Natural killer cell (primary cell): ENCODE measurements around the gene ANKH. TPM values are rescaled to one million over a fixed set of nuclear protein-coding genes. Genes with fewer than 3 reads are reported as not detected.
A peak's percentile ranks its signal among the peaks of the same experiment; 100 is the strongest.

Source experiments
- ATAC-seq, 3 donors: fragments of 150-1000 bp in 2 of 3; fragments of 200-7000 bp in 1 of 3; cut with Tn5 transposase; 1 replicate in 1 of 3; 2 replicates in 2 of 3; pipeline ENCODE4 v1.10.0; 2021; ENCODE audit warnings: mild to moderate bottlenecking in 2 of 3, moderate library complexity in 2 of 3
- DNase-seq, 2 donors: peaks; one replicate each; pipeline versions ENCODE4 v3.0.0 to v3.0.0-alpha.2; 2013 to 2021; ENCODE audit warnings: mixed read lengths in 1 of 2
- H3K27ac ChIP-seq: one replicate; pipeline ENCODE4 v1.5.1; 2013; ENCODE audit warnings: mild to moderate bottlenecking, low read length
- H3K27me3 ChIP-seq: one replicate; pipeline ENCODE4 v1.6.1; 2013; ENCODE audit warnings: low read length; ENCODE audit not compliant: control insufficient read depth, insufficient read depth
- H3K36me3 ChIP-seq: one replicate; pipeline ENCODE4 v1.6.1; 2013; ENCODE audit warnings: low read length; ENCODE audit not compliant: control insufficient read depth, insufficient read depth
- H3K4me1 ChIP-seq: one replicate; pipeline ENCODE4 v1.6.1; 2013; ENCODE audit warnings: low read length; ENCODE audit not compliant: control insufficient read depth, insufficient read depth
- H3K4me3 ChIP-seq: one replicate; pipeline ENCODE4 v1.5.1; 2013; ENCODE audit warnings: low read length
- H3K9me3 ChIP-seq: one replicate; pipeline ENCODE4 v1.6.1; 2013; ENCODE audit warnings: low read length; ENCODE audit not compliant: control insufficient read depth, insufficient read depth
- H3K27ac Mint-ChIP-seq, 2 donors: one replicate each; pipeline ENCODE4 v1.8.0; 2022; ENCODE audit warnings: mild to moderate bottlenecking in 2 of 2, mixed read lengths in 2 of 2, moderate library complexity in 1 of 2
- H3K27me3 Mint-ChIP-seq, 2 donors: one replicate each; pipeline ENCODE4 v1.8.0; 2022; ENCODE audit warnings: low read depth in 2 of 2, mixed read lengths in 2 of 2
- H3K36me3 Mint-ChIP-seq: one replicate; pipeline ENCODE4 v1.8.0; 2022; ENCODE audit warnings: mixed read lengths
- H3K4me1 Mint-ChIP-seq, 2 donors: one replicate each; pipeline ENCODE4 v1.8.0; 2022; ENCODE audit warnings: mixed read lengths in 2 of 2
- H3K4me3 Mint-ChIP-seq: one replicate; pipeline ENCODE4 v1.8.0; 2022; ENCODE audit warnings: mild to moderate bottlenecking, moderate library complexity, mixed read lengths
- H3K9me3 Mint-ChIP-seq, 2 donors: one replicate each; pipeline ENCODE4 v1.8.0; 2022; ENCODE audit warnings: mixed read lengths in 2 of 2
- CTCF ChIP-seq: fragments of 200-600 bp; IDR thresholded peaks from one replicate; pipeline ENCODE4 v1.8.0; 2022; ENCODE audit warnings: antibody characterized with exemption
- WGBS: methylation state at CpG from one replicate; pipeline ENCODE4 v1.1.7; 2013; ENCODE audit warnings: missing lambda C conversion rate; ENCODE audit not compliant: insufficient coverage; 5-methylcytosine and 5-hydroxymethylcytosine counted together
- intact Hi-C: fragments of 100-400 bp; cut with micrococcal nuclease; formaldehyde crosslinking; loops from one replicate; pipeline ENCODE4 v1.14.2; 2022
- total RNA-seq, 4 donors: library from RNA; stranded (reverse); fragments of 120-200 nt in 1 of 4; gene quantifications; one replicate each; pipeline versions ENCODE4 v1.2.3 to v1.2.4, GENCODE V29; 2013 to 2022

The ANKH gene
- total RNA-seq, 3 donors from 2014 or later (not counting 1 experiment from before 2014, with no cell fraction given) = 52.9 to 78.0 (median 63.8) TPM

- DNase-seq = no peak
- Mint-ChIP-seq H3K27ac (peak overlapping the region in 1 of 2 donors; percentile 23), H3K4me3 (no peak overlapping the region), H3K36me3 (peaks cover 5% of the 10 kb centered on the region), H3K4me1 (peaks cover 32 to 46% of the 10 kb centered on the region in 2 donors), H3K27me3 (no peaks in the 10 kb centered on the region), H3K9me3 (no peaks in the 10 kb centered on the region)
- TF ChIP-seq CTCF = no peak
- no peaks in the 10 kb centered on the region for H3K36me3 ChIP-seq
- 94% methylated on average over 4 of the region's 4 CpGs for WGBS
- no peak for ATAC-seq
- no peaks in the 10 kb centered on the region for H3K9me3 ChIP-seq
- no peak overlapping the region for H3K4me3 ChIP-seq
- H3K4me1 ChIP-seq = no peaks in the 10 kb centered on the region
- no peaks in the 10 kb centered on the region for H3K27me3 ChIP-seq
- no peak overlapping the region for H3K27ac ChIP-seq
- intact Hi-C loops = no loop called here
Measured at GRCh38 chr5:14778792-14779070, 92.8 kb downstream of the ANKH start.

GRCh38 chr5:14777932-14778791 lies 93.4 kb downstream of the ANKH start:
- H3K36me3 Mint-ChIP-seq = peaks cover 5% of the 10 kb centered on the region
- WGBS = 96% methylated on average over 11 of the region's 11 CpGs
- Histone ChIP-seq H3K27ac (no peak overlapping the region), H3K4me1 (no peaks in the 10 kb centered on the region), H3K27me3 (no peaks in the 10 kb centered on the region), H3K9me3 (no peaks in the 10 kb centered on the region), H3K36me3 (no peaks in the 10 kb centered on the region), H3K4me3 (no peak overlapping the region)
- DNase-seq (no peak), ATAC-seq (no peak)
- H3K9me3 Mint-ChIP-seq = no peaks in the 10 kb centered on the region
- H3K27me3 Mint-ChIP-seq = no peaks in the 10 kb centered on the region
- no peak for TF ChIP-seq CTCF
- no peak overlapping the region for H3K4me3 Mint-ChIP-seq
- H3K4me1 Mint-ChIP-seq = peaks cover 32 to 44% of the 10 kb centered on the region in 2 donors
- H3K27ac Mint-ChIP-seq = peak overlapping the region in 1 of 2 donors; percentile 23
- intact Hi-C loops = no loop called here

- Histone ChIP-seq H3K4me1 (no peaks in the 10 kb centered on the region), H3K4me3 (no peak overlapping the region), H3K27me3 (no peaks in the 10 kb centered on the region), H3K27ac (no peak overlapping the region), H3K9me3 (no peaks in the 10 kb centered on the region), H3K36me3 (no peaks in the 10 kb centered on the region)
- intact Hi-C loops = no loop called here
- Mint-ChIP-seq H3K27me3 (no peaks in the 10 kb centered on the region), H3K27ac (no peak overlapping the region), H3K4me3 (no peak overlapping the region), H3K36me3 (peaks cover 5% of the 10 kb centered on the region), H3K9me3 (no peaks in the 10 kb centered on the region), H3K4me1 (peaks cover 32 to 48% of the 10 kb centered on the region in 2 donors)
- ATAC-seq (no peak), DNase-seq (no peak)
- TF ChIP-seq CTCF = no peak
- 92% methylated on average over 6 of the region's 6 CpGs for WGBS
Measured at GRCh38 chr5:14777187-14777586, 94.4 kb downstream of the ANKH start.

GRCh38 chr5:14776602-14777001 lies 95.0 kb downstream of the ANKH start:
- no peak overlapping the region for H3K27ac ChIP-seq
- Mint-ChIP-seq H3K9me3 (no peaks in the 10 kb centered on the region), H3K27ac (no peak overlapping the region), H3K36me3 (peaks cover 5% of the 10 kb centered on the region), H3K4me3 (no peak overlapping the region), H3K4me1 (peaks cover 28 to 43% of the 10 kb centered on the region in 2 donors), H3K27me3 (no peaks in the 10 kb centered on the region)
- no peak overlapping the region for H3K4me3 ChIP-seq
- no peaks in the 10 kb centered on the region for H3K4me1 ChIP-seq
- WGBS = 80% methylated on average over 5 of the region's 5 CpGs
- H3K9me3 ChIP-seq = no peaks in the 10 kb centered on the region
- no peaks in the 10 kb centered on the region for H3K36me3 ChIP-seq
- H3K27me3 ChIP-seq = no peaks in the 10 kb centered on the region
- TF ChIP-seq CTCF = no peak
- DNase-seq (no peak), ATAC-seq (no peak)
- intact Hi-C loops = no loop called here
